ENCODE measurements around the gene SLC39A13. TPM values are rescaled to one million over a fixed set of nuclear protein-coding genes. Genes with fewer than 3 reads are reported as not detected.

The SLC39A13 gene
- total and polyA plus RNA-seq, 2 of the 4 experiments (the other 2 are of a cell fraction) = 32.4 to 144 TPM

GRCh38 chr11:47380078-47380477 is 28.3 kb upstream of the SLC39A13 start:
- Histone ChIP-seq H2AK5ac (ENCODE audit: low read depth, low read length) (no peak overlapping the region), H3K4me2 (ENCODE audit: low read depth, low read length) (no peak overlapping the region), H3K9me3 (ENCODE audit: control insufficient read depth, insufficient read depth, low read length) (no peaks in the 10 kb centered on the region), H4K5ac (ENCODE audit: low read depth, low read length) (no peak overlapping the region), H3K23ac (ENCODE audit: low read depth, low read length) (no peak overlapping the region), H2AFZ (replicated peaks; ENCODE audit: low read length, poor library complexity) (no peak overlapping the region), H3K9me1 (ENCODE audit: insufficient read depth, low read length) (no peaks in the 10 kb centered on the region; the same call in 1 of the 2 replicates), H3K14ac (replicated peaks; ENCODE audit: low read depth, low read length) (no peak overlapping the region), H2BK15ac (ENCODE audit: low read depth, low read length) (no peak overlapping the region), H4K91ac (ENCODE audit: insufficient read depth, low read depth, low read length) (no peak overlapping the region), H2BK120ac (ENCODE audit: low read depth, low read length) (no peak overlapping the region), H2AK9ac (replicated peaks; ENCODE audit: low read depth, low read length, poor library complexity) (no peak overlapping the region), H3K4ac (ENCODE audit: low read depth, low read length) (no peak overlapping the region), H3K56ac (ENCODE audit: extremely low read depth, insufficient read depth, low read length) (no peak overlapping the region), H3K27me3 (ENCODE audit: control insufficient read depth, insufficient read depth, low read length) (peaks cover 7% of the 10 kb centered on the region; the same call in 1 of the 2 replicates), H3K18ac (ENCODE audit: low read depth, low read length) (no peak overlapping the region), H4K20me1 (ENCODE audit: insufficient read depth, low read length) (no peaks in the 10 kb centered on the region; the same call in 1 of the 2 replicates), H4K8ac (ENCODE audit: low read depth in 2 of 2, low read length in 2 of 2) (no peak overlapping the region), H3K4me1 (ENCODE audit: control insufficient read depth, insufficient read depth, low read length) (no peaks in the 10 kb centered on the region), H2BK5ac (ENCODE audit: low read depth, low read length, poor library complexity, severe bottlenecking) (peak overlapping the region; percentile 54), H3K36me3 (ENCODE audit: control insufficient read depth, insufficient read depth, low read length) (no peaks in the 10 kb centered on the region), H3K79me1 (ENCODE audit: low read depth in 1 of 2, low read length in 2 of 2) (no peaks in the 10 kb centered on the region), H3K9ac (ENCODE audit: low read depth, low read length) (no peak overlapping the region), H3K4me3 (ENCODE audit: insufficient read depth, low read depth, low read length) (no peak overlapping the region), H3K27ac (ENCODE audit: insufficient read depth, low read length) (no peak overlapping the region), H2BK20ac (ENCODE audit: low read depth, low read length) (no peak overlapping the region)
- BruUV-seq (replicated peaks) = no TSS peak
- DNase-seq = no peak
- WGBS, 2 experiments (ENCODE audit: extremely low coverage in 2 of 2, insufficient read length in 1 of 2) = 86 to 100% methylated on average over 1 of the region's 2 CpGs
- ATAC-seq (ENCODE audit: low read depth) = no peak
- CTCF ChIA-PET = no interaction called here
- intact Hi-C loops (cut with micrococcal nuclease) (no loop called here), dilution Hi-C loops (cut with HindIII; ENCODE audit: low sequenced_read_pairs, unreplicated experiment) (no loop called here), in situ Hi-C loops (cut with MboI; ENCODE audit: low sequenced_read_pairs) (no loop called here)
- POLR2A ChIA-PET (ENCODE audit: unreplicated experiment) = no interaction called here
- TF ChIP-seq USF2 (IDR thresholded peaks at IDR 0.05; ENCODE audit: low read depth, low read length) (no peak), CHD1 (IDR thresholded peaks at IDR 0.05; ENCODE audit: low read depth, low read length) (no peak), MAZ (IDR thresholded peaks at IDR 0.05; ENCODE audit: borderline replicate concordance, low read depth, low read length) (no peak), RAD21 (IDR thresholded peaks at IDR 0.05; ENCODE audit: low read length) (no peak), BHLHE40 (IDR thresholded peaks at IDR 0.05; ENCODE audit: low read depth, low read length) (no peak), NFE2L2 (IDR thresholded peaks at IDR 0.05; ENCODE audit: low read depth, low read length) (no peak), RFX5 (IDR thresholded peaks at IDR 0.05; ENCODE audit: low read depth, low read length) (no peak), ELK1 (IDR thresholded peaks at IDR 0.05; ENCODE audit: borderline replicate concordance, low read depth, low read length) (no peak), MXI1 (IDR thresholded peaks at IDR 0.05; ENCODE audit: borderline replicate concordance, low read depth, low read length) (no peak), CEBPB (IDR thresholded peaks at IDR 0.05; ENCODE audit: low read depth, low read length) (no peak), SMC3 (IDR thresholded peaks at IDR 0.05; ENCODE audit: low read depth, low read length) (no peak), MAFK (IDR thresholded peaks at IDR 0.05; ENCODE audit: low read depth, low read length) (no peak), CTCF (conservative IDR thresholded peaks at IDR 0.05; ENCODE audit: low read depth, low read length) (no peak)

Measured in IMR-90 (cell line).